ENCODE data around the gene RASSF8.

- TF ChIP-seq YY1 (IDR thresholded peaks at IDR 0.05; ENCODE audit: extremely low read depth, insufficient replicate concordance, low read depth, low read length) (no peak), SIN3A (IDR thresholded peaks at IDR 0.05; ENCODE audit: low read depth) (no peak), SRF (IDR thresholded peaks at IDR 0.05; ENCODE audit: low read depth) (no peak), POLR2AphosphoS5 (IDR thresholded peaks at IDR 0.05; ENCODE audit: low read depth, low read length) (no peak), SP1 (IDR thresholded peaks at IDR 0.05; ENCODE audit: low read depth) (no peak), POLR2A (IDR thresholded peaks at IDR 0.05; ENCODE audit: borderline replicate concordance, extremely low read depth, insufficient read depth, insufficient read length) (no peak), ELF1 (IDR thresholded peaks at IDR 0.05; ENCODE audit: borderline replicate concordance, low read depth) (no peak)
- TF ChIP-seq, protein P1, sequence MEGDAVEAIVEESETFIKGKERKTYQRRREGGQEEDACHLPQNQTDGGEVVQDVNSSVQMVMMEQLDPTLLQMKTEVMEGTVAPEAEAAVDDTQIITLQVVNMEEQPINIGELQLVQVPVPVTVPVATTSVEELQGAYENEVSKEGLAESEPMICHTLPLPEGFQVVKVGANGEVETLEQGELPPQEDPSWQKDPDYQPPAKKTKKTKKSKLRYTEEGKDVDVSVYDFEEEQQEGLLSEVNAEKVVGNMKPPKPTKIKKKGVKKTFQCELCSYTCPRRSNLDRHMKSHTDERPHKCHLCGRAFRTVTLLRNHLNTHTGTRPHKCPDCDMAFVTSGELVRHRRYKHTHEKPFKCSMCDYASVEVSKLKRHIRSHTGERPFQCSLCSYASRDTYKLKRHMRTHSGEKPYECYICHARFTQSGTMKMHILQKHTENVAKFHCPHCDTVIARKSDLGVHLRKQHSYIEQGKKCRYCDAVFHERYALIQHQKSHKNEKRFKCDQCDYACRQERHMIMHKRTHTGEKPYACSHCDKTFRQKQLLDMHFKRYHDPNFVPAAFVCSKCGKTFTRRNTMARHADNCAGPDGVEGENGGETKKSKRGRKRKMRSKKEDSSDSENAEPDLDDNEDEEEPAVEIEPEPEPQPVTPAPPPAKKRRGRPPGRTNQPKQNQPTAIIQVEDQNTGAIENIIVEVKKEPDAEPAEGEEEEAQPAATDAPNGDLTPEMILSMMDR (IDR thresholded peaks at IDR 0.05 in 2 of 3, conservative IDR thresholded peaks at IDR 0.05 in 1 of 3; ENCODE audit: borderline replicate concordance in 1 of 3, insufficient read depth in 1 of 3, low read depth in 2 of 3, low read length in 2 of 3): no peak
- TF ChIP-seq, protein P2, sequence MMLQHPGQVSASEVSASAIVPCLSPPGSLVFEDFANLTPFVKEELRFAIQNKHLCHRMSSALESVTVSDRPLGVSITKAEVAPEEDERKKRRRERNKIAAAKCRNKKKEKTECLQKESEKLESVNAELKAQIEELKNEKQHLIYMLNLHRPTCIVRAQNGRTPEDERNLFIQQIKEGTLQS (IDR thresholded peaks at IDR 0.05): no peak
These were observed 60.4 kb downstream of the RASSF8 start for GRCh38 chr12:26018926-26019325.

Measured in HCT116 (cell line).